A549 (cell line): ENCODE measurements around the gene AEBP1. TPM values are rescaled to one million over a fixed set of nuclear protein-coding genes. Genes with fewer than 3 reads are reported as not detected.

Experiments
- ATAC-seq, 2 experiments: fragments of 200-7000 bp in 1 of 2; fragments of >200 bp in 1 of 2; cut with Nextera tagmentation in 1 of 2; cut with Tn5 transposase in 1 of 2; 3 replicates each; pipeline versions ENCODE4 v1.8.0 to v1.9.1; 2018 to 2020; ENCODE audit warnings: mild to moderate bottlenecking in 1 of 2, moderate library complexity in 1 of 2
- CTCF ChIA-PET: fragments of 300-600 bp; sonication (Branson Sonifier 250); formaldehyde crosslinking; extraction: SDS; loops from one replicate; lab custom pipeline; 2021; ENCODE audit warnings: antibody characterized with exemption, inconsistent platforms; lab: Yijun Ruan, JAX
- POLR2A ChIA-PET: fragments of 350-600 bp; formaldehyde crosslinking; extraction: SDS; loops from one replicate; lab custom pipeline; 2021; ENCODE audit warnings: antibody characterized with exemption, inconsistent platforms; lab: Yijun Ruan, JAX
- DNase-seq, 2 experiments: peaks; one replicate each; pipeline versions ENCODE4 v3.0.0 to v3.0.0-alpha.2; 2011 to 2016; ENCODE audit warnings: low read depth in 1 of 2, low spot score in 1 of 2
- FAIRE-seq: peaks from 2 replicates; lab custom pipeline; 2011; peaks lifted over from hg19 to GRCh38; lab: Jason Lieb, UNC
- H3K27ac ChIP-seq, 2 experiments: fragments of >200 bp; sonication (Bioruptor Twin); formaldehyde crosslinking; 3 replicates each; pipeline ENCODE4 v1.5.1; 2016 to 2017
- H3K4me1 ChIP-seq: fragments of >200 bp; sonication (Bioruptor Twin); formaldehyde crosslinking; 3 replicates; pipeline ENCODE4 v1.6.1; 2016
- H3K4me2 ChIP-seq: fragments of >200 bp; sonication (Bioruptor Twin); formaldehyde crosslinking; 3 replicates; pipeline ENCODE4 v1.6.1; 2016
- H3K4me3 ChIP-seq: fragments of >200 bp; sonication (Bioruptor Twin); formaldehyde crosslinking; 3 replicates; pipeline ENCODE4 v1.5.1; 2016
- H3K9me3 ChIP-seq: fragments of >200 bp; sonication (Bioruptor Twin); formaldehyde crosslinking; 3 replicates; pipeline ENCODE4 v1.6.1; 2016
- BCL3 ChIP-seq: fragments of >200 bp; sonication (Bioruptor Twin); formaldehyde crosslinking; IDR thresholded peaks from 3 replicates; pipeline ENCODE4 v1.6.1; 2016
- CEBPB ChIP-seq, 2 experiments: fragments of >200 bp in 1 of 2; sonication (Bioruptor Twin) in 1 of 2; formaldehyde crosslinking in 1 of 2; IDR thresholded peaks; 2 replicates each; pipeline ENCODE4 v1.6.1; 2012 to 2016
- CHD2 ChIP-seq: fragments of 150-350 bp; IDR thresholded peaks from 2 replicates; pipeline ENCODE4 v1.6.1; 2014; ENCODE audit warnings: low read length; ENCODE audit not compliant: partially characterized antibody
- E2F6 ChIP-seq: IDR thresholded peaks from 2 replicates; pipeline ENCODE4 v1.6.1; 2012; ENCODE audit warnings: low read depth, borderline replicate concordance
- ELK1 ChIP-seq: fragments of 150-350 bp; IDR thresholded peaks from 2 replicates; pipeline ENCODE4 v1.6.1; 2014; ENCODE audit warnings: low read depth, mild to moderate bottlenecking, low read length
- EP300 ChIP-seq, 2 experiments: fragments of >200 bp; sonication (Bioruptor Twin); formaldehyde crosslinking; IDR thresholded peaks; 2 replicates in 1 of 2; 3 replicates in 1 of 2; pipeline ENCODE4 v1.6.1; 2016 to 2017
- FOXS1 ChIP-seq: fragments of 250-450 bp; sonication (Bioruptor Pico); IDR thresholded peaks from 2 replicates; pipeline ENCODE4 v1.5.0; 2020; ENCODE audit warnings: mild to moderate bottlenecking, moderate library complexity
- MAFK ChIP-seq: fragments of 450-650 bp; IDR thresholded peaks from 2 replicates; pipeline ENCODE4 v1.6.1; 2014; ENCODE audit not compliant: partially characterized antibody
- NPAS2 ChIP-seq: fragments of 250-450 bp; sonication (Bioruptor Pico); IDR thresholded peaks from 2 replicates; pipeline ENCODE4 v1.8.0; 2022; ENCODE audit warnings: mild to moderate bottlenecking, moderate library complexity, borderline replicate concordance
- POLR2A ChIP-seq: IDR thresholded peaks from 2 replicates; pipeline ENCODE4 v1.6.1; 2012; ENCODE audit warnings: mild to moderate bottlenecking, low read length
- RARB ChIP-seq: fragments of 250-450 bp; sonication (Bioruptor Pico); IDR thresholded peaks from 2 replicates; pipeline ENCODE4 v1.8.0; 2021; ENCODE audit warnings: mild to moderate bottlenecking, moderate library complexity
- RFX5 ChIP-seq: fragments of 450-650 bp; IDR thresholded peaks from 2 replicates; pipeline ENCODE4 v1.7.1; 2014; ENCODE audit warnings: antibody characterized with exemption, mild to moderate bottlenecking, moderate library complexity
- RNF2 ChIP-seq: fragments of 200-600 bp; sonication (generic); IDR thresholded peaks from 2 replicates; pipeline ENCODE4 v1.6.1; 2016; ENCODE audit warnings: low read depth, mild to moderate bottlenecking, antibody characterized with exemption, moderate library complexity, borderline replicate concordance
- USF2 ChIP-seq: fragments of 450-650 bp; IDR thresholded peaks from 2 replicates; pipeline ENCODE4 v1.6.1; 2014; ENCODE audit warnings: antibody characterized with exemption
- ZFP36 ChIP-seq: fragments of 450-650 bp; IDR thresholded peaks from 2 replicates; pipeline ENCODE4 v1.6.1; 2014; ENCODE audit warnings: borderline replicate concordance; ENCODE audit not compliant: partially characterized antibody
- WGBS: methylation state at CpG from one replicate; pipeline ENCODE4 v1.1.6; 2017; ENCODE audit errors: missing lambda C conversion rate; 5-methylcytosine and 5-hydroxymethylcytosine counted together
- polyA plus RNA-seq, 4 experiments: library from polyadenylated mRNA; depleted of rRNA in 3 of 4; stranded (reverse); fragments of >200 nt; fragmentation: RNase III in 1 of 4; extraction: RNeasy Plus Mini Kit Qiagen cat#74134 plus additional on column Dnase treatment in 1 of 4; gene quantifications; 2 replicates in 3 of 4; 3 replicates in 1 of 4; pipeline ENCODE4 v1.2.3, GENCODE V29; 2011 to 2017
- TF ChIP-seq, protein P1 (sequence below): fragments of 250-450 bp; sonication (Bioruptor Pico); IDR thresholded peaks from 2 replicates; pipeline ENCODE4 v1.5.0; 2020; ENCODE audit warnings: low read depth, mild to moderate bottlenecking, moderate library complexity
- TF ChIP-seq, protein P2 (sequence below): fragments of 250-450 bp; sonication (Bioruptor Pico); IDR thresholded peaks from 2 replicates; pipeline ENCODE4 v1.5.0; 2021; ENCODE audit warnings: mild to moderate bottlenecking, moderate library complexity, borderline replicate concordance
- TF ChIP-seq, protein P3 (sequence below): fragments of >200 bp; sonication (Bioruptor Twin); formaldehyde crosslinking; IDR thresholded peaks from 3 replicates; pipeline ENCODE4 v1.5.1; 2016

Gene AEBP1
- polyA plus RNA-seq, 2 of the 4 experiments (the other 2 are of a cell fraction) = not detected

DNA sequence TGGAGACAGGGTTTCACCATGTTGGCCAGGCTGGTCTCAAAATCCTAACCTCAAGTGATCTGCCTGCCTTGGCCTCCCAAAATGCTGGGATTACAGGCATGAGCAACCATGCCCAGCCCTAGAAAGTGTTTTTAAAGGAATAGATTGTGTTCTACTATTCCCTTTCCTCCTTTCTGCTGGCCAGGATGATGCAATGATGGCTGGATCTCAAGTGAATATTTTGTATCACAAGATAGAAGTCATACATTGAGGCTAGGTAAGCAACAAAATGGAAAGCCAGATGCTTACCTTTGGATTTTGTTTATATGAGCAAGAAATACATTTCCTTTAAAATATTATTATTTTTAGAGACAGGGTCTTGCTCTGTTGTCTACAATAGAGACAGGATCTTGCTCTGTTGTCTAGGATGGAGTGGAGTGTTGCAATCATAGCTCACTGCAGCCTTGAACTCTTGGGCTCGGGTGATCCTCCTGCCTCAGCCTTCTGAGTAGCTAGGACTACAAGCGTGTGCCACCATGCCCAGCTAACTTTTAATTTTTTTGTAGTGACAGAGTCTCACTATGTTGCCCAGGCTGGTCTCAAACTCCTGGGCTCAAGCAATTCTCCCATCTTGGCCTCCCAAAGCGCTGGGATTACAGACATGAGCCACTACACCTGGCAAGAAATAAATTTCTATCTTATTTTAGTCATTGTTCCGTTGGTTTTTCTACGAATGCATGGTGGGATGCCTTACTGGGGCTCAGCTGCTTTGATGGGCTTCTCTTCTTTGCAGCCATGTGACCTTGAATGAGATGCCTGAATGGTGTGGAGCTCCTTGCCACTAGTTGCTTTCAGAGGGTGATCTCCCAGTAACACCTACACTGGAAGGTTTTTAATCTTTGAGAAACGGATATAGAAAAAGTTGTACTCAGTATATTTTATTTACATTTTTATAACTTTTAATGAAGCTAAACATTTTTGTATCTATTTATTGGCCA, 5.8 kb upstream of the AEBP1 start:
- Histone ChIP-seq H3K27ac (no peak overlapping the region), H3K9me3 (no peaks in the 10 kb centered on the region), H3K4me2 (no peak overlapping the region), H3K4me3 (no peak overlapping the region), H3K4me1 (0 out of 3 replicates have a peak, but pooled peaks cover 4% of the 10 kb centered on the region)
- no peak for TF ChIP-seq BCL3
- TF ChIP-seq CEBPB (IDR thresholded peaks at IDR 0.05) = peak in 1 of 2 experiments; percentile 13; a peak in 1 of 4 replicates
- ATAC-seq (no peak), DNase-seq (no peak), FAIRE-seq (no peak)
- WGBS = 73% methylated on average over 6 of the region's 6 CpGs
- POLR2A ChIA-PET = interaction anchor here (0.9 kb wide), 1 partner anchor 25 kb away, joined by 3 read pairs; the partner anchor contains the start of gene POLD2
- CTCF ChIA-PET = interaction anchor here (0.9 to 2.6 kb wide), 7 partner anchors 8 to 143 kb away, joined by 3 to 11 read pairs (median 5); no protein-coding TSS in a partner anchor

DNA sequence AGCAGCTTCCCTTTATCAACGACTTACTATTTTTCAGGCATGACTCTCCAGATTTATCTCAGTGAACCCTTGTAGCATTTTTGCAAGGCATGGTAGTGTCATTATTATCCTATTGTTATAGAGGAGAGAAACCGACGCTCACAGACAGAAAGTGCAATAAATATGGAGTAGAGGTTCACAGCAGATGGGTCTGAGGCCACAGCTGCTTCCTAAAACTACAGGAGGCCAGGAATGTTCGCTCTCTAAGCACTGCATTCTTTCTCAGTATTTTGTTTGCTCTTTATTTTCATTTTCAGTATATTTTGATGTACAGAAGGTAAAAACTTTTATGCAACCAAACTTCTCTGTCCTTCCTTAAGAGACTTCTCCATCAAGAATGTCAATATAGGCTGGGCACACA, 4.5 kb upstream of the AEBP1 start:
- no peaks in the 10 kb centered on the region for H3K9me3 ChIP-seq
- no peak overlapping the region for H3K27ac ChIP-seq
- TF ChIP-seq POLR2A (no peak), USF2 (no peak), CEBPB (IDR thresholded peaks at IDR 0.05) (no peak), RARB (CRISPR knock-in tag) (no peak), CHD2 (no peak), EP300 (IDR thresholded peaks at IDR 0.05) (no peak), E2F6 (no peak), RFX5 (no peak), FOXS1 (CRISPR knock-in tag) (no peak), NPAS2 (CRISPR knock-in tag) (no peak), ZFP36 (no peak), ELK1 (no peak), RNF2 (no peak), MAFK (no peak)
- TF ChIP-seq, protein P1, sequence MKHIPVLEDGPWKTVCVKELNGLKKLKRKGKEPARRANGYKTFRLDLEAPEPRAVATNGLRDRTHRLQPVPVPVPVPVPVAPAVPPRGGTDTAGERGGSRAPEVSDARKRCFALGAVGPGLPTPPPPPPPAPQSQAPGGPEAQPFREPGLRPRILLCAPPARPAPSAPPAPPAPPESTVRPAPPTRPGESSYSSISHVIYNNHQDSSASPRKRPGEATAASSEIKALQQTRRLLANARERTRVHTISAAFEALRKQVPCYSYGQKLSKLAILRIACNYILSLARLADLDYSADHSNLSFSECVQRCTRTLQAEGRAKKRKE = no peak
- TF ChIP-seq, protein P2, sequence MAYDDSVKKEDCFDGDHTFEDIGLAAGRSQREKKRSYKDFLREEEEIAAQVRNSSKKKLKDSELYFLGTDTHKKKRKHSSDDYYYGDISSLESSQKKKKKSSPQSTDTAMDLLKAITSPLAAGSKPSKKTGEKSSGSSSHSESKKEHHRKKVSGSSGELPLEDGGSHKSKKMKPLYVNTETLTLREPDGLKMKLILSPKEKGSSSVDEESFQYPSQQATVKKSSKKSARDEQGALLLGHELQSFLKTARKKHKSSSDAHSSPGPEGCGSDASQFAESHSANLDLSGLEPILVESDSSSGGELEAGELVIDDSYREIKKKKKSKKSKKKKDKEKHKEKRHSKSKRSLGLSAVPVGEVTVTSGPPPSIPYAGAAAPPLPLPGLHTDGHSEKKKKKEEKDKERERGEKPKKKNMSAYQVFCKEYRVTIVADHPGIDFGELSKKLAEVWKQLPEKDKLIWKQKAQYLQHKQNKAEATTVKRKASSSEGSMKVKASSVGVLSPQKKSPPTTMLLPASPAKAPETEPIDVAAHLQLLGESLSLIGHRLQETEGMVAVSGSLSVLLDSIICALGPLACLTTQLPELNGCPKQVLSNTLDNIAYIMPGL = no peak
- TF ChIP-seq, protein P3, sequence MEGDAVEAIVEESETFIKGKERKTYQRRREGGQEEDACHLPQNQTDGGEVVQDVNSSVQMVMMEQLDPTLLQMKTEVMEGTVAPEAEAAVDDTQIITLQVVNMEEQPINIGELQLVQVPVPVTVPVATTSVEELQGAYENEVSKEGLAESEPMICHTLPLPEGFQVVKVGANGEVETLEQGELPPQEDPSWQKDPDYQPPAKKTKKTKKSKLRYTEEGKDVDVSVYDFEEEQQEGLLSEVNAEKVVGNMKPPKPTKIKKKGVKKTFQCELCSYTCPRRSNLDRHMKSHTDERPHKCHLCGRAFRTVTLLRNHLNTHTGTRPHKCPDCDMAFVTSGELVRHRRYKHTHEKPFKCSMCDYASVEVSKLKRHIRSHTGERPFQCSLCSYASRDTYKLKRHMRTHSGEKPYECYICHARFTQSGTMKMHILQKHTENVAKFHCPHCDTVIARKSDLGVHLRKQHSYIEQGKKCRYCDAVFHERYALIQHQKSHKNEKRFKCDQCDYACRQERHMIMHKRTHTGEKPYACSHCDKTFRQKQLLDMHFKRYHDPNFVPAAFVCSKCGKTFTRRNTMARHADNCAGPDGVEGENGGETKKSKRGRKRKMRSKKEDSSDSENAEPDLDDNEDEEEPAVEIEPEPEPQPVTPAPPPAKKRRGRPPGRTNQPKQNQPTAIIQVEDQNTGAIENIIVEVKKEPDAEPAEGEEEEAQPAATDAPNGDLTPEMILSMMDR = no peak
- ATAC-seq = no peak
- POLR2A ChIA-PET = interaction anchor here (0.5 kb wide), 1 partner anchor 24 kb away, joined by 4 read pairs; no protein-coding TSS in a partner anchor
- CTCF ChIA-PET = interaction anchor here (1.3 to 2.6 kb wide), 4 partner anchors 13 to 28 kb away, joined by 3 to 11 read pairs (median 5); no protein-coding TSS in a partner anchor
- no peak overlapping the region for H3K4me2 ChIP-seq
- 0 out of 3 replicates have a peak, but pooled peaks cover 7% of the 10 kb centered on the region for H3K4me1 ChIP-seq
- whole genome bisulfite sequencing = 88% methylated on average over 4 of the region's 4 CpGs
- H3K4me3 ChIP-seq = no peak overlapping the region
- FAIRE-seq = no peak
- DNase-seq = no peak
